Motor neuron (in vitro differentiated cells): ENCODE results near the gene HYLS1. TPM values are rescaled to one million over a fixed set of nuclear protein-coding genes. Genes with fewer than 3 reads are reported as not detected.
A peak's percentile ranks its signal among the peaks of the same experiment; 100 is the strongest.
"Not testable (repeated sequence)": the region's sequence is repeated elsewhere in the genome, so short reads cannot be mapped to it uniquely, and the experiment has no call there.

Source experiments
- ATAC-seq, 8 experiments: fragments of 200-7000 bp; cut with Tn5 transposase; replicated peaks in 6 of 8; 2 replicates each; pipeline ENCODE4 v1.8.0; 2021; ENCODE audit warnings: mild to moderate bottlenecking in 8 of 8, moderate library complexity in 8 of 8
- H3K27ac ChIP-seq, 2 donors: fragments of 250-450 bp; sonication (Bioruptor Pico); 2 replicates each; pipeline ENCODE4 v1.9.0; 2021; ENCODE audit warnings: antibody characterized with exemption in 2 of 2, mild to moderate bottlenecking in 2 of 2, moderate library complexity in 1 of 2
- H3K4me1 ChIP-seq, 2 donors: fragments of 250-450 bp; sonication (Bioruptor Pico); replicated peaks in 1 of 2; 2 replicates each; pipeline ENCODE4 v1.6.1; 2021; ENCODE audit warnings: antibody characterized with exemption in 2 of 2, mild to moderate bottlenecking in 2 of 2, moderate library complexity in 1 of 2
- H3K4me3 ChIP-seq, 5 donors: fragments of 250-450 bp; sonication (Bioruptor Pico); 2 replicates each; pipeline ENCODE4 v1.9.0; 2021; ENCODE audit warnings: antibody characterized with exemption in 5 of 5, mild to moderate bottlenecking in 5 of 5, moderate library complexity in 4 of 5
- WGBS, 10 experiments: fragments of 450-650 bp; shearing (Covaris generic); methylation state at CpG; one replicate each; pipeline ENCODE4 v1.0.0; 2022; 5-methylcytosine and 5-hydroxymethylcytosine counted together
- in situ Hi-C, 9 experiments: fragments of 400-800 bp; cut with MboI; loops; one replicate each; pipeline ENCODE4 v1.15.0; 2021; ENCODE audit warnings: low sequenced_read_pairs in 9 of 9, low pct_unique_long_range_greater_than_20kb in 2 of 9; ENCODE audit not compliant: unreplicated experiment in 9 of 9
- total RNA-seq, 8 experiments: library from RNA; unstranded; fragments of 300-600 nt; gene quantifications; 2 replicates each; pipeline versions ENCODE4 v1.2.3 to v1.2.4, GENCODE V29; 2022

Gene HYLS1
- 10 to 100 TPM in 1 of 8 experiments, 1 to 10 TPM in 7; 1.8 to 10.4 (median 2.8) TPM for total RNA-seq

- in situ Hi-C loops: no loop called here
- 0 to 60% (median 8%) methylated on average over 2 to 22 of the region's 91 CpGs; no CpG with 5 or more reads in 3 of the 10 experiments for WGBS, 10 experiments
Measured at GRCh38 chr11:125887373-125888324, at the start of gene HYLS1. Gene HYLS1, plus strand, starts transcription at chr11:125887668. Its CDS starts 11,701 bp downstream, at chr11:125899369.

GRCh38 chr11:125842321-125842948 is 45.0 kb upstream of the HYLS1 start:
- Histone ChIP-seq H3K4me3 (no peak overlapping the region), H3K27ac (no peak overlapping the region), H3K4me1 (no peaks in the 10 kb centered on the region)
- in situ Hi-C loops: no loop called here
- no peak for ATAC-seq
- 36 to 100% (median 65%) methylated on average over 1 to 3 of the region's 3 CpGs; no CpG with 5 or more reads in 3 of the 10 experiments for WGBS, 10 experiments

More at GRCh38 chr11:125887373-125888324, at the start of gene HYLS1:
- ATAC-seq: peak; percentile 89 to 94 (median 91)
- Histone ChIP-seq H3K27ac (peak within 1 kb of the TSS; percentile 44 to 71), H3K4me1 (no peaks in the 10 kb centered on the region), H3K4me3 (peak within 1 kb of the TSS; percentile 45 to 71 (median 50))

- no peak overlapping the region for H3K4me3 ChIP-seq
- no peaks in the 10 kb centered on the region for H3K4me1 ChIP-seq
- ATAC-seq: no peak
- in situ Hi-C loops: no loop called here
- no peak overlapping the region for H3K27ac ChIP-seq
Measured at GRCh38 chr11:125846188-125846587, 41.3 kb upstream of the HYLS1 start.

- not testable (repeated sequence) for H3K4me3 ChIP-seq, H3K27ac ChIP-seq, ATAC-seq, H3K4me1 ChIP-seq
- in situ Hi-C loops: loop anchor here in 2 of 9 experiments (25.0 kb wide), 1 partner anchor 220 kb away; the partner anchor contains the start of gene CHEK1 (in 2 of the 2)
- 40 to 78% (median 53%) methylated on average over 1 to 7 of the region's 9 CpGs; no CpG with 5 or more reads in 4 of the 10 experiments for WGBS, 10 experiments
Measured at GRCh38 chr11:125857670-125858069, 29.8 kb upstream of the HYLS1 start.

- not testable (repeated sequence) for ATAC-seq, H3K27ac ChIP-seq, H3K4me3 ChIP-seq, H3K4me1 ChIP-seq
- in situ Hi-C loops: loop anchor here in 2 of 9 experiments (25.0 kb wide), 1 partner anchor 225 kb away; the partner anchor contains the start of gene CHEK1 (in 2 of the 2)
- WGBS, 10 experiments: no CpG with 5 or more reads among the region's 33 CpGs
Measured at GRCh38 chr11:125862786-125863185, 24.7 kb upstream of the HYLS1 start.

- not testable (repeated sequence) for H3K4me1 ChIP-seq, H3K27ac ChIP-seq, ATAC-seq, H3K4me3 ChIP-seq
- in situ Hi-C loops: loop anchor here in 2 of 9 experiments (25.0 kb wide), 1 partner anchor 228 kb away; the partner anchor contains the start of gene CHEK1 (in 2 of the 2)
- 92 to 100% methylated on average over 2 of the region's 4 CpGs; no CpG with 5 or more reads in 8 of the 10 experiments for WGBS, 10 experiments
Measured at GRCh38 chr11:125865354-125865753, 22.1 kb upstream of the HYLS1 start.

GRCh38 chr11:125869521-125869920 is 17.9 kb upstream of the HYLS1 start:
- Histone ChIP-seq H3K4me1 (no peaks in the 10 kb centered on the region), H3K4me3 (no peak overlapping the region), H3K27ac (no peak overlapping the region)
- 28 to 100% (median 75%) methylated on average over 1 to 2 of the region's 2 CpGs; no CpG with 5 or more reads in 2 of the 10 experiments for WGBS, 10 experiments
- in situ Hi-C loops: loop anchor here in 2 of 9 experiments (25.0 kb wide), 1 partner anchor 232 kb away; the partner anchor contains the start of gene CHEK1 (in 2 of the 2)
- no peak for ATAC-seq

- H3K4me3 ChIP-seq: no peak overlapping the region
- no peak overlapping the region for H3K27ac ChIP-seq
- 0 to 100% (median 68%) methylated on average over 1 to 8 of the region's 10 CpGs for WGBS, 10 experiments
- ATAC-seq: peak in 3 of 8 experiments; percentile 57 to 71 (median 68)
- in situ Hi-C loops: loop anchor here in 3 of 9 experiments (10.0 to 25.0 kb wide), 2 partner anchors 234 to 247 kb away; partner anchors contain the start of gene CHEK1 (in 3 of the 3)
- H3K4me1 ChIP-seq: no peaks in the 10 kb centered on the region
Measured at GRCh38 chr11:125871391-125872137, 15.9 kb upstream of the HYLS1 start.

GRCh38 chr11:125872138-125872491 is 15.4 kb upstream of the HYLS1 start:
- no peak for ATAC-seq
- Histone ChIP-seq H3K4me1 (no peaks in the 10 kb centered on the region), H3K4me3 (no peak overlapping the region), H3K27ac (no peak overlapping the region)
- in situ Hi-C loops: loop anchor here in 3 of 9 experiments (10.0 to 25.0 kb wide), 2 partner anchors 235 to 247 kb away; partner anchors contain the start of gene CHEK1 (in 3 of the 3)

- in situ Hi-C loops: loop anchor here in 3 of 9 experiments (10.0 to 25.0 kb wide), 2 partner anchors 237 to 249 kb away; partner anchors contain the start of gene CHEK1 (in 3 of the 3)
- Histone ChIP-seq H3K27ac (no peak overlapping the region), H3K4me1 (no peaks in the 10 kb centered on the region), H3K4me3 (no peak overlapping the region)
- WGBS, 10 experiments: 20 to 100% (median 89%) methylated on average over 1 to 9 of the region's 20 CpGs; no CpG with 5 or more reads in 3 of the 10 experiments
- peak in 4 of 8 experiments; percentile 33 to 54 (median 47) for ATAC-seq
Measured at GRCh38 chr11:125873881-125874555, 13.4 kb upstream of the HYLS1 start.

- Histone ChIP-seq H3K27ac (no peak overlapping the region), H3K4me3 (no peak overlapping the region)
- WGBS, 10 experiments: 0 to 100% (median 15%) methylated on average over 1 to 7 of the region's 8 CpGs; no CpG with 5 or more reads in 2 of the 10 experiments
Measured at GRCh38 chr11:125874556-125875124, 12.8 kb upstream of the HYLS1 start.

More at GRCh38 chr11:125874556-125875124, 12.8 kb upstream of the HYLS1 start:
- peak; percentile 93 to 100 (median 100) for ATAC-seq
- H3K4me1 ChIP-seq: no peaks in the 10 kb centered on the region
- in situ Hi-C loops: loop anchor here in 3 of 9 experiments (10.0 to 25.0 kb wide), 2 partner anchors 237 to 250 kb away; partner anchors contain the start of gene CHEK1 (in 3 of the 3)
